Medulla oblongata (tissue), 1 donor: ENCODE data around the gene CASQ1.

ENCODE experiments used
- DNase-seq: peaks from one replicate; pipeline ENCODE4 v3.0.0-alpha.2; 2015; ENCODE audit errors: extremely low spot score

The CASQ1 gene

GRCh38 chr1:160226623-160227022 is 36.2 kb downstream of the CASQ1 start:
- no peak for DNase-seq

- DNase-seq = no peak
Measured at GRCh38 chr1:160227034-160227433, 36.7 kb downstream of the CASQ1 start.

GRCh38 chr1:160227561-160227960 is 37.2 kb downstream of the CASQ1 start:
- DNase-seq = no peak

- no peak for DNase-seq
Measured at GRCh38 chr1:160228431-160228830, 38.1 kb downstream of the CASQ1 start.

GRCh38 chr1:160232911-160233310 is 42.5 kb downstream of the CASQ1 start:
- no peak for DNase-seq

GRCh38 chr1:160236806-160237205 is 46.4 kb downstream of the CASQ1 start:
- no peak for DNase-seq

GRCh38 chr1:160237558-160237957 is 47.2 kb downstream of the CASQ1 start:
- no peak for DNase-seq

GRCh38 chr1:160238408-160238807 is 48.0 kb downstream of the CASQ1 start:
- DNase-seq = no peak

- DNase-seq = no peak
Measured at GRCh38 chr1:160239582-160240299, 49.4 kb downstream of the CASQ1 start.

- no peak for DNase-seq
Measured at GRCh38 chr1:160243767-160244166, 53.4 kb downstream of the CASQ1 start.

GRCh38 chr1:160244209-160244608 is 53.8 kb downstream of the CASQ1 start:
- DNase-seq = no peak

GRCh38 chr1:160245434-160245833 is 55.1 kb downstream of the CASQ1 start:
- DNase-seq = no peak

- no peak for DNase-seq
Measured at GRCh38 chr1:160247053-160247452, 56.7 kb downstream of the CASQ1 start.

GRCh38 chr1:160251011-160251410 is 60.6 kb downstream of the CASQ1 start:
- DNase-seq = peak; percentile 30
